Transverse colon (tissue), 4 donors: ENCODE results near the gene FAM20A. TPM values are rescaled to one million over a fixed set of nuclear protein-coding genes. Genes with fewer than 3 reads are reported as not detected.

ENCODE experiments used
- DNase-seq: peaks from one replicate; pipeline ENCODE4 v3.0.0-alpha.2; 2019
- H3K27ac ChIP-seq, 4 donors: fragments of 200-600 bp; sonication (generic); 2 replicates each; pipeline ENCODE4 v1.5.1; 2016 to 2018; ENCODE audit warnings: inconsistent platforms in 4 of 4
- H3K27me3 ChIP-seq: fragments of 200-600 bp; sonication (generic); 2 replicates; pipeline ENCODE4 v1.5.1; 2017; ENCODE audit warnings: inconsistent platforms
- H3K36me3 ChIP-seq, 4 donors: fragments of 200-600 bp; sonication (generic); 2 replicates each; pipeline ENCODE4 v1.5.1; 2017 to 2019; ENCODE audit warnings: inconsistent platforms in 4 of 4
- H3K4me1 ChIP-seq, 4 donors: fragments of 200-600 bp; sonication (generic); 2 replicates each; pipeline ENCODE4 v1.5.1; 2017 to 2020; ENCODE audit warnings: inconsistent platforms in 4 of 4
- H3K4me3 ChIP-seq, 4 donors: fragments of 200-600 bp; sonication (generic); 1 replicate in 1 of 4; 2 replicates in 3 of 4; pipeline versions ENCODE4 v1.5.1 to v1.6.1; 2017 to 2019; ENCODE audit warnings: inconsistent platforms in 4 of 4
- H3K9me3 ChIP-seq, 2 donors: fragments of 200-600 bp; sonication (generic); 2 replicates each; pipeline ENCODE4 v1.5.1; 2017 to 2019; ENCODE audit warnings: inconsistent platforms in 2 of 2
- EP300 ChIP-seq: sonication (generic); formaldehyde crosslinking; IDR thresholded peaks from one replicate; pipeline ENCODE4 v1.6.1; 2017; ENCODE audit warnings: antibody characterized with exemption, low read depth
- POLR2A ChIP-seq: fragments of 450-650 bp; IDR thresholded peaks from one replicate; pipeline ENCODE4 v1.6.1; 2016; ENCODE audit warnings: antibody characterized with exemption, mild to moderate bottlenecking, moderate library complexity
- POLR2AphosphoS5 ChIP-seq, 3 donors: sonication (generic); formaldehyde crosslinking; IDR thresholded peaks; one replicate each; pipeline ENCODE4 v1.6.1; 2016; ENCODE audit warnings: antibody characterized with exemption in 3 of 3
- WGBS, 2 donors: methylation state at CpG; one replicate each; pipeline ENCODE4 v1.1.5; 2018; ENCODE audit warnings: low coverage in 1 of 2; 5-methylcytosine and 5-hydroxymethylcytosine counted together
- in situ Hi-C, 4 donors: fragments of 200-750 bp; cut with MboI; loops; one replicate each; pipeline versions ENCODE4 v1.15.0 to v1.15.1; 2017; ENCODE audit warnings: low sequenced_read_pairs in 3 of 4, low pct_ligation_motif_present in 1 of 4, low pct_unique_long_range_greater_than_20kb in 1 of 4
- intact Hi-C: fragments of 100-400 bp; cut with DNase I; formaldehyde crosslinking; loops from one replicate; pipeline ENCODE4 v1.15.1; 2023; ENCODE audit warnings: low total_unique reads
- total RNA-seq, 4 donors: library from RNA; depleted of rRNA; stranded (reverse); fragments of >200 nt; gene quantifications; one replicate each; pipeline ENCODE4 v1.1.0, GENCODE V29; 2016
- TF ChIP-seq, protein P1 (sequence below), 5 experiments: fragments of 200-600 bp in 3 of 5; fragments of 450-650 bp in 2 of 5; sonication (generic) in 3 of 5; IDR thresholded peaks; 1 replicate in 2 of 5; 2 replicates in 3 of 5; pipeline ENCODE4 v1.5.1; 2016 to 2017; ENCODE audit warnings: antibody characterized with exemption in 5 of 5, inconsistent platforms in 3 of 5, mild to moderate bottlenecking in 2 of 5, moderate library complexity in 1 of 5

Gene FAM20A
- total RNA-seq, 4 donors from 2014 or later, result 1.5 to 4.1 (median 3.5) TPM

DNA sequence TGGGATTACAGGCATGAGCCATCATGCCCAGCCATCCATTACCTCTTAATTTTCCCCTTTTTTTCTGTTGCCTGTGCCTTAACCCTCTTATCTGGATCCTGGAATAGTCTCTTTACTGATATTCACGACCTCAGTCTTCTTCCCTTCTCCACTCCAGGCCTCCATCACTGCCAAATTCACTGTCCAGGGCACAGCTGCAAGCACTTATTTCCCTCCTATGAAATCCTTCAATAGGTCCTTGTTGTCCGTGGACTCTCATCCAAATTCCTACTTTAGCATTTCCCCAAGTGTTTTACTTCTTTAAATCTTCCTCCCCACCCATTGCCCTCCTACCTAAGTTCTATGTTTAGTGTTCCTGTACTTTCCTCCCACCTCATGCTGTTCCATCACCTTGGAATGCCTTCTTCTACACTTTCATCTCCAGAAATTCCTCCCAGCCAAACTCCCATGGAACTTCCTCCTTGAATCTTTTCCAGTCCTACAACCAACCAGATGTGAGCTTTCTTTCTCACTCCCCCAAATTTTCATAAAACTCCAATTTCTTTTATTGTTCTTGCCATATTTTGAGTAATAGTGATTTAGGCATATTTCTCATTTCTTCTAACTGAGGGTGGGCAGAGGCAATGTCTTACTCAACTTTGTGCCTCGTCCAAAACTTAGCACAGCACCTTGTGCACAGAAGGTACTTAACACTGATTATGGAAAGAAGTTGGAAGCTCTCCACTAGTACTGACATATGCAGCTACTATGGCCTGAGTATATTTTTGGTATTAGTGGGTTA is 35.3 kb downstream of the FAM20A start:
- no peak for TF ChIP-seq POLR2AphosphoS5 (IDR thresholded peaks at IDR 0.05)
- no peak for TF ChIP-seq POLR2A
- TF ChIP-seq, protein P1, sequence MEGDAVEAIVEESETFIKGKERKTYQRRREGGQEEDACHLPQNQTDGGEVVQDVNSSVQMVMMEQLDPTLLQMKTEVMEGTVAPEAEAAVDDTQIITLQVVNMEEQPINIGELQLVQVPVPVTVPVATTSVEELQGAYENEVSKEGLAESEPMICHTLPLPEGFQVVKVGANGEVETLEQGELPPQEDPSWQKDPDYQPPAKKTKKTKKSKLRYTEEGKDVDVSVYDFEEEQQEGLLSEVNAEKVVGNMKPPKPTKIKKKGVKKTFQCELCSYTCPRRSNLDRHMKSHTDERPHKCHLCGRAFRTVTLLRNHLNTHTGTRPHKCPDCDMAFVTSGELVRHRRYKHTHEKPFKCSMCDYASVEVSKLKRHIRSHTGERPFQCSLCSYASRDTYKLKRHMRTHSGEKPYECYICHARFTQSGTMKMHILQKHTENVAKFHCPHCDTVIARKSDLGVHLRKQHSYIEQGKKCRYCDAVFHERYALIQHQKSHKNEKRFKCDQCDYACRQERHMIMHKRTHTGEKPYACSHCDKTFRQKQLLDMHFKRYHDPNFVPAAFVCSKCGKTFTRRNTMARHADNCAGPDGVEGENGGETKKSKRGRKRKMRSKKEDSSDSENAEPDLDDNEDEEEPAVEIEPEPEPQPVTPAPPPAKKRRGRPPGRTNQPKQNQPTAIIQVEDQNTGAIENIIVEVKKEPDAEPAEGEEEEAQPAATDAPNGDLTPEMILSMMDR (IDR thresholded peaks at IDR 0.05), result no peak
- TF ChIP-seq EP300, result no peak
- Histone ChIP-seq H3K36me3 (no peaks in the 10 kb centered on the region), H3K27ac (no peak overlapping the region), H3K9me3 (no peaks in the 10 kb centered on the region), H3K4me3 (no peak overlapping the region), H3K4me1 (no peaks in the 10 kb centered on the region), H3K27me3 (no peaks in the 10 kb centered on the region)
- no peak for DNase-seq
- in situ Hi-C loops, result no loop called here
- WGBS, 2 donors, result 51 to 64% methylated on average over 3 of the region's 3 CpGs
- intact Hi-C loops, result no loop called here

DNA sequence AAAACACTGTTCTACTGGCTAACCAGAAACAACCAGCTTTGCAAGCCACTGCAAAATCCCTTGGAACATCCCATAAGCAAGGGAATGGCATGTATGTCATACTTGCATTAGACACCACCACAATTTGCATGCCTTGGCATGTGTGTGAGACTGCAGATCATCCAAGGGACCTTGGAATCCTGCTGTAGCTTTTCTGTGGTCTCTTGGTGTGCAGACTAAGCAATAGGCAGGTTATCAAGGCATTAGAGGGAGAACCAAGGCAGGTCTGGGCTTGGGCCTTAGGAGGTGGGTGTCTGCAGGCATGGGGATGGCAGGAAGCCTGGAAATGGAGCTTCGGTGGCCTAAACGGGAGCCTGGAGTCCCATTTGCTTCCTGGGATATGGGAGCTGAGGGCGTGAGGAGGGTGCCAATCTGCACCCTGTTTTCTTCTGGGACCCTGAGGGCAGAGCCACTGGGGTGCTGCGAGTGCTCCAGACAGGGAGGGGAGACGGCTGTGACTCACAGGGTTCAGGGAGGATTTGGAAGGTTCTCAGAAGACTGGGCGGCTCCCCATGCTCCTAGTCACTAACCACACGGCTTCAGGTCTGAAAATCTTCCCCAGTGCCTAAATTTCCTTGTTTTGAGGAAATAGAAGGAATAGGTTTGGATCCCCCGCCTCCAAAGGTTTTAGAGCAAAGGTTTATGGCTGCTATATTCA is 36.6 kb downstream of the FAM20A start:
- Histone ChIP-seq H3K9me3 (no peaks in the 10 kb centered on the region), H3K27ac (no peak overlapping the region), H3K4me1 (no peaks in the 10 kb centered on the region), H3K36me3 (no peaks in the 10 kb centered on the region), H3K27me3 (no peaks in the 10 kb centered on the region), H3K4me3 (no peak overlapping the region)
- intact Hi-C loops (no loop called here), in situ Hi-C loops (no loop called here)
- WGBS, 2 donors, result 80% methylated on average over 8 of the region's 8 CpGs; no CpG with 5 or more reads in 1 of the 2 donors
- no peak for DNase-seq
- no peak for TF ChIP-seq EP300
- no peak for TF ChIP-seq POLR2A
- TF ChIP-seq POLR2AphosphoS5 (IDR thresholded peaks at IDR 0.05), result no peak
- TF ChIP-seq, protein P1 (IDR thresholded peaks at IDR 0.05), result no peak

DNA sequence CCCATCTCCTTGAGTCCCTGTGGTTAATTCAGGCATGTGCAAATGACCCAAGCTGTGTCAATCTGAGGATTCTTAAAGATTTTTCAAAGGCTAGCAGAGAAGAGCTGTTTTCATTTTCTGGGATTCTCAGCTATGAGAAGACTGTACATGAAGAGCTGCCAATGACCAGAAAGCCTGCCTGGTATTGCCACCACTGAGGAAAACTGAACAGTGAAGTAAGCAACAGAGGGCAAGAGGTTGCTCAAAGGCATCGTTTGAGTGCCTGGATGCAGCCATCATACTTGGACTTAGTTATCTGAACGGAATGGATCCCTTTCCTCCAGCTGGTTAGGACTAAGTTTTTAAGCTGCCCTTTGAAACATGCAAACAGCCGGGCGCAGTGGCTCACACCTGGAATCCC is 38.4 kb downstream of the FAM20A start:
- in situ Hi-C loops, result no loop called here
- 20 to 80% methylated on average over 1 to 4 of the region's 4 CpGs for WGBS, 2 donors
- Histone ChIP-seq H3K27ac (no peak overlapping the region), H3K27me3 (no peaks in the 10 kb centered on the region), H3K4me1 (no peaks in the 10 kb centered on the region), H3K9me3 (no peaks in the 10 kb centered on the region), H3K4me3 (no peak overlapping the region), H3K36me3 (no peaks in the 10 kb centered on the region)
- DNase-seq, result no peak
- TF ChIP-seq POLR2AphosphoS5 (IDR thresholded peaks at IDR 0.05) (no peak), EP300 (no peak), POLR2A (no peak)
- TF ChIP-seq, protein P1 (IDR thresholded peaks at IDR 0.05), result no peak
- intact Hi-C loops, result no loop called here

DNA sequence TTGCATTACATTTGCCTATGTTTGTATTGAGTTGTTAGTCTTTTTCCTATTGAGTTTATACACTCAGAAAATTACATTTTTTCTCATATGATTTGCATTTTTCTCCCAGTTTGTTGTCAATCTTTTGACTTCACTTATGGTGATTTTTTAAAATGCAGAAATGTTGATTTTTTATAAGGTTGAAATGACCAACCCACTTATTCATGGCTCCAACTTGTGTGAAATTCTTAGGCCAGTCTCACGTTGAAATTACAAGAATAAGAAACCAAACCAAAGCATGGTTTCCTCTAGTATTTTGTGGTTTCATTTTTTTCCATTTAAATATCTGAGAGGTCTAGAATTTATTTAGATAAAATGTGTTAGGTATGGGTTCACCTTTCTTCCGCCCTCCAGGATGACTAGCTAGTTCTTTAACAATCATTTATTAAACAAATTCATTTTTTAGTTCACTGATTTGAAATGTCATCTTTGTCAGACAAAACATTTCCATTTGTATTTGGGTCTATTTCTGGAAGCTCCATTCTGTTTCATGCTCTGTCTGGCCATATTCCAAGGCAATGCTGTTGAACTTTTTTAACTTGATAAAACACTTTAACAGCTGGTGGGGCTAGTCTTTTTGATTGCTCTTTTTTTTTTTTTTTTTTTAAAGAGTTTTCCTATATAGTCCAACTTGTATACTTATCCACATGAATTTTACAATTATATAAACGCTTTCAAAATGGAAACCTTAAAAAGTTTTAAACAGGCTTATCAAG is 40.0 kb downstream of the FAM20A start:
- intact Hi-C loops (no loop called here), in situ Hi-C loops (no loop called here)
- H3K9me3 ChIP-seq, result no peaks in the 10 kb centered on the region
- H3K36me3 ChIP-seq, result no peaks in the 10 kb centered on the region
- H3K27me3 ChIP-seq, result no peaks in the 10 kb centered on the region
- no peak for TF ChIP-seq POLR2A
- TF ChIP-seq, protein P1 (IDR thresholded peaks at IDR 0.05), result no peak
- no peak for TF ChIP-seq POLR2AphosphoS5 (IDR thresholded peaks at IDR 0.05)
- TF ChIP-seq EP300, result no peak
- H3K4me3 ChIP-seq, result no peak overlapping the region
- 66 to 78% methylated on average over 3 of the region's 3 CpGs for WGBS, 2 donors
- no peaks in the 10 kb centered on the region for H3K4me1 ChIP-seq
- H3K27ac ChIP-seq, result no peak overlapping the region
- DNase-seq, result no peak
